Prostate gland (tissue), 2 donors: ENCODE measurements around the gene OR2T1.
"Not testable (repeated sequence)": the region's sequence is repeated elsewhere in the genome, so short reads cannot be mapped to it uniquely, and the experiment has no call there.

Experiments
- POLR2A ChIP-seq: fragments of 450-650 bp; IDR thresholded peaks from one replicate; pipeline ENCODE4 v1.6.1; 2016; ENCODE audit warnings: antibody characterized with exemption, mild to moderate bottlenecking
- POLR2AphosphoS5 ChIP-seq: sonication (generic); formaldehyde crosslinking; IDR thresholded peaks from one replicate; pipeline ENCODE4 v1.6.1; 2017; ENCODE audit warnings: antibody characterized with exemption
- TF ChIP-seq, protein P1 (sequence below), 4 experiments: fragments of 200-600 bp in 2 of 4; fragments of 450-650 bp in 2 of 4; sonication (generic) in 2 of 4; IDR thresholded peaks; 1 replicate in 3 of 4; 2 replicates in 1 of 4; pipeline ENCODE4 v1.5.1; 2016 to 2019; ENCODE audit warnings: antibody characterized with exemption in 4 of 4, mild to moderate bottlenecking in 2 of 4, moderate library complexity in 2 of 4

DNA sequence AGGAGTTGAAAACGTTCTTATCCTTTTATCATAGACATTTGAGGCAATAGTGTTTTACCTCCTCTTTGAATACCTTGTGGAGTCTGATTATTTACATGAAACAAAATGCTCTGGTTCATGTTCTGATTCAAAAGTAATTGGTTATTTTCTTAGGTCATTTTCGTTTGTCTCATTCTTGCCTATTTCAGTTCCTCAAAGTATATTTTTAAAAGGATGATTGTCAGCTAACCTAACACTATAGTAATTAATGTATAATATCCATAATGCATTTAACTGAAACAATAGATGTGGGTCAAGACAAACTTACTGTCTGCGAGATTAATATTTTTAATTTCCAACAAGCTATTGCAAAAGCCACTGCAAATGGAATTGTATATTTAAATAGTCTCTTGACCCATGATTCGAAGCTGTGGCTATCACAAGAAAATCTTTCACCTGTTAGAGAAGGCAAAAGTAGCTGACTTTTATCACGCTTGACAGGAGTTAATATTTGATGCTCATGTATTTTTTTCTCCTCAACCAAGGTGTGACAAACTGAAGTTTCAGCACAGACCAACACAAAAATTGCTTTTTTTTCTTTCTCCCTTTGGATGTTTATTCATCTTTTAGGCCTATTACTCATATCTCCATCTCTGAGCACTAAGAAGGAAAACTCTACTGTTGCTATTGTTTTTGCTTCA is 47.8 kb downstream of the OR2T1 start:
- TF ChIP-seq POLR2A, POLR2AphosphoS5: not testable (repeated sequence)
- TF ChIP-seq, protein P1, sequence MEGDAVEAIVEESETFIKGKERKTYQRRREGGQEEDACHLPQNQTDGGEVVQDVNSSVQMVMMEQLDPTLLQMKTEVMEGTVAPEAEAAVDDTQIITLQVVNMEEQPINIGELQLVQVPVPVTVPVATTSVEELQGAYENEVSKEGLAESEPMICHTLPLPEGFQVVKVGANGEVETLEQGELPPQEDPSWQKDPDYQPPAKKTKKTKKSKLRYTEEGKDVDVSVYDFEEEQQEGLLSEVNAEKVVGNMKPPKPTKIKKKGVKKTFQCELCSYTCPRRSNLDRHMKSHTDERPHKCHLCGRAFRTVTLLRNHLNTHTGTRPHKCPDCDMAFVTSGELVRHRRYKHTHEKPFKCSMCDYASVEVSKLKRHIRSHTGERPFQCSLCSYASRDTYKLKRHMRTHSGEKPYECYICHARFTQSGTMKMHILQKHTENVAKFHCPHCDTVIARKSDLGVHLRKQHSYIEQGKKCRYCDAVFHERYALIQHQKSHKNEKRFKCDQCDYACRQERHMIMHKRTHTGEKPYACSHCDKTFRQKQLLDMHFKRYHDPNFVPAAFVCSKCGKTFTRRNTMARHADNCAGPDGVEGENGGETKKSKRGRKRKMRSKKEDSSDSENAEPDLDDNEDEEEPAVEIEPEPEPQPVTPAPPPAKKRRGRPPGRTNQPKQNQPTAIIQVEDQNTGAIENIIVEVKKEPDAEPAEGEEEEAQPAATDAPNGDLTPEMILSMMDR (IDR thresholded peaks at IDR 0.05), result not testable (repeated sequence)
